Measurements from ENCODE around the gene CLIP1. TPM values are rescaled to one million over a fixed set of nuclear protein-coding genes. Genes with fewer than 3 reads are reported as not detected.
A peak's percentile ranks its signal among the peaks of the same experiment; 100 is the strongest.
"Not testable (repeated sequence)": the region's sequence is repeated elsewhere in the genome, so short reads cannot be mapped to it uniquely, and the experiment has no call there.

CLIP1 gene
- total RNA-seq (ENCODE audit: low replicate concordance) = 59.1 and 119 TPM in 2 replicates
- long read RNA-seq, partial matches to known transcripts = 258 of 289 reads
- long read RNA-seq, other reads (novel, unspliced or antisense) = 28 of 289 reads

GRCh38 chr12:122421821-122422729 lies at the start of gene CLIP1:
Gene CLIP1 (minus strand): TSS chr12:122422669. CDS start chr12:122380452, 42,217 bp downstream.
- Mint-ChIP-seq H3K27ac (peak within 1 kb of the TSS; percentile 100), H3K27me3 (no peaks in the 10 kb centered on the region), H3K36me3 (peaks cover 4% of the 10 kb centered on the region), H3K9me3 (no peaks in the 10 kb centered on the region), H3K4me3 (peak within 1 kb of the TSS; percentile 98), H3K4me1 (ENCODE audit: unreplicated experiment) (peaks cover 17% of the 10 kb centered on the region)
- peak; percentile 80 for DNase-seq (ENCODE audit: extremely low spot score, unreplicated experiment)
- TF ChIP-seq CTCF (conservative IDR thresholded peaks at IDR 0.05) = peak; percentile 58

GRCh38 chr12:122471324-122472226 lies 49.1 kb upstream of the CLIP1 start:
- TF ChIP-seq CTCF (conservative IDR thresholded peaks at IDR 0.05) = peak; percentile 92
- Mint-ChIP-seq H3K27ac (peak overlapping the region; percentile 80), H3K4me1 (ENCODE audit: unreplicated experiment) (peaks cover 7% of the 10 kb centered on the region), H3K27me3 (no peaks in the 10 kb centered on the region), H3K9me3 (no peaks in the 10 kb centered on the region), H3K36me3 (peaks cover 16% of the 10 kb centered on the region), H3K4me3 (no peak overlapping the region)
- no peak for DNase-seq (ENCODE audit: extremely low spot score, unreplicated experiment)

GRCh38 chr12:122470576-122470975 lies 48.1 kb upstream of the CLIP1 start:
- not testable (repeated sequence) for H3K9me3 Mint-ChIP-seq; H3K4me3 Mint-ChIP-seq; H3K4me1 Mint-ChIP-seq (ENCODE audit: unreplicated experiment); H3K27ac Mint-ChIP-seq; H3K36me3 Mint-ChIP-seq; H3K27me3 Mint-ChIP-seq
- DNase-seq (ENCODE audit: extremely low spot score, unreplicated experiment) = peak; percentile 13

- H3K9me3 Mint-ChIP-seq; H3K4me1 Mint-ChIP-seq (ENCODE audit: unreplicated experiment); H3K36me3 Mint-ChIP-seq; H3K27me3 Mint-ChIP-seq; H3K4me3 Mint-ChIP-seq: not testable (repeated sequence)
- DNase-seq (ENCODE audit: extremely low spot score, unreplicated experiment) = peak; percentile 34
- H3K27ac Mint-ChIP-seq = peak overlapping the region; percentile 67
Measured at GRCh38 chr12:122469856-122470255, 47.4 kb upstream of the CLIP1 start.

GRCh38 chr12:122467983-122468382 lies 45.5 kb upstream of the CLIP1 start:
- Mint-ChIP-seq H3K4me1 (ENCODE audit: unreplicated experiment) (peaks cover 13% of the 10 kb centered on the region), H3K36me3 (peaks cover 3% of the 10 kb centered on the region), H3K4me3 (peak overlapping the region; percentile 64), H3K9me3 (no peaks in the 10 kb centered on the region), H3K27ac (peak overlapping the region; percentile 97), H3K27me3 (no peaks in the 10 kb centered on the region)
- DNase-seq (ENCODE audit: extremely low spot score, unreplicated experiment) = peak; percentile 7
- no peak for TF ChIP-seq CTCF (conservative IDR thresholded peaks at IDR 0.05)

GRCh38 chr12:122464317-122465042 lies 42.0 kb upstream of the CLIP1 start:
- peak overlapping the region; percentile 59 for H3K4me3 Mint-ChIP-seq
- peak; percentile 44 for DNase-seq (ENCODE audit: extremely low spot score, unreplicated experiment)
- H3K9me3 Mint-ChIP-seq; H3K4me1 Mint-ChIP-seq (ENCODE audit: unreplicated experiment); H3K36me3 Mint-ChIP-seq; H3K27me3 Mint-ChIP-seq: not testable (repeated sequence)
- H3K27ac Mint-ChIP-seq = peak overlapping the region; percentile 94

All from type B pancreatic cell (in vitro differentiated cells).